Stimulated activated CD4-positive, alpha-beta T cell treated with anti-CD3 and anti-CD28 coated beads, Interleukin-12 subunit alpha, Interleukin-12 subunit beta, amount 100 ng/mL, for 24 hours (primary cell): ENCODE results near the gene GRID1.

ENCODE experiments used
- DNase-seq, 2 experiments: peaks; one replicate each; pipeline ENCODE4 v3.0.0-alpha.2; 2020; ENCODE audit warnings: low read depth in 2 of 2

The GRID1 gene

DNA sequence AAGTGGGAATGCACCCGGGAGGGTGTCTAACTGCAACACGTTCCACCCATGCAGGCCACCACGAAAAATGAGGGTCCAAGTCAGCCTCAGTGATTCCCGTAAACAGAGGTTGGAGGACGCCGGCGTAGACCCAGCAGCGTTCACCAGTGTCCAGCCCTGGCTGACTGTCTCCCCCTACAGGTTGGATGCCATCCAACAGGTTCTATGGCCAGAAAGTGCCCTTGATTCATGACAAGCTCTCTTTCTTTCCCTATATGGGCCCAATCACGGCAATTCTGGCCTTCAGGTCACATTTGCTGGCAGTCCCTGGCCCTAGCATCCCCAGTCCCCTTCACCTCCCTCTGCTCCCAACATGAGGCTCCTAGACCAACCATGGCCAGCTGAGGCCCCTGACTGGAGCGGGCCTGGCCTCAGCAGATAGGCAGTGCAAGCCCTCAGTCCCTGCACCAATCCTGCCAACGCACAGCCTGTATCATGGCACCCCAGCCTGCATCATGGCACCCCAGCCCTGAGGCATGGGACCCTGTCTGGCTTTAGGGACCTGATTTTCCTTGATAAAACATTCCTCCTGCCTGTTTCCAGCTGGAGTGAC is 227.4 kb downstream of the GRID1 start:
- peak in 1 of 2 experiments; percentile 27 for DNase-seq

DNA sequence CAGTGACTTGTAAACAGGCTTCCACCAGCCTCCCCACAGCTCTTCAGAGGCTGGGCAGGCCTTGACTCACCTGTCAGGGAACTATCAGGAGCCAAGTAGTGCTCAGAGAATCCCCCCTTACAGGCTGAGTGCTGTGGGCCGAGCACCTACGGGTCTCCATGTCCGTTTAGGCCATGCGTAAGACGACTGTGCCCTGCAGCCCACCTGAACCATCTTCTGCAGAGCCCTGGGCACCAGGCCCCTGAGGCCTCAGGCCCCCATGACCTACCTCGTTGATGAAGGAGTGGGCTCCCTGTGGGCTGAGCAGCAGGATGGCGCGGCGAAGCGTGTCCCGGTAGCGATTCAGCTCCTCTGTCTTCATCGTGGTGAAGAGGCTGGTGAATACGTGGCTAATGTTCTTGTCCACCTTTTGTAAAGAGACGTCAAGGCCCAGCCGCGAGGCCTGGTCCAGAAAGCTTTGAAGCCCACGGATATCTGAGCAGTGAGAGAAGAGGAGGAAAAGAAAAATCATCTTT is 228.0 kb downstream of the GRID1 start:
- DNase-seq: no peak

DNA sequence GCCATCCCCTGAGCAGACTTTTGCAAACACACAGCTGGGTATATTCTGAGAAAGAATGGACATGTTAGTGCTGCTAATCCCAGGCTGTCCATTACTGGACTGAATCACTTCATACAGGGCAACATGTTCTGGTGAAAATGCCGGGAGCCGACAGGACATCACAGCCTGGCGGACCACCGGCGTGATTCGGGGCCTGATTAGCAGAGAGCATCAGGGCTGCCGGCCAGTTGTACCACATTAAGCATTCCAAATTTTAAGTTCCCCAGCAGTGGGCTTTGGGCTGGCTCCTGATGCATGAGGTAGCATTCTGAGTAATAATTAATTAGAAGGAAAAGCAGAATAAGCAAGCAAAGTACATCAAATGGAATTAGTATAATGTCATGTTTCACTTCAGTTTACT is 229.0 kb downstream of the GRID1 start:
- no peak for DNase-seq

DNA sequence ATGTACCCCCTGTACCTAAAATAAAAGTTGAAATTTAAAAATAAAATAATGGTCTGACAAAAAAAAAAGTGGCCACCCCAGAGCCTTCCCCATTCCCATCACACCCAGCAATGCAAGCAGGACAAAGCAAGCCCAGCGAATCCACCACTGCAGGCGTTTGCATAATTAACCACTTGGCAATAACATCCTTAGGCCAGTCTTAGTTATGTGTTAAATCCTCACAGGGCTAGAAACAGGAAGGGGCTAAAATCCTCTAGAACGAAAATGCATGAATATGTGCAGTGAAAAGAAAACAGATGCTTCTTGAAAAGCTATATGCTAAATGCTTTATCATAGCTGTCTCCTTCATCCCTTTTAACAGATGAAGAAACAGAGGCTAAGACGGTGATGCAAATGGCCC is 229.7 kb downstream of the GRID1 start:
- no peak for DNase-seq

GRCh38 chr10:86135191-86135590 is 231.4 kb downstream of the GRID1 start:
- no peak for DNase-seq

DNA sequence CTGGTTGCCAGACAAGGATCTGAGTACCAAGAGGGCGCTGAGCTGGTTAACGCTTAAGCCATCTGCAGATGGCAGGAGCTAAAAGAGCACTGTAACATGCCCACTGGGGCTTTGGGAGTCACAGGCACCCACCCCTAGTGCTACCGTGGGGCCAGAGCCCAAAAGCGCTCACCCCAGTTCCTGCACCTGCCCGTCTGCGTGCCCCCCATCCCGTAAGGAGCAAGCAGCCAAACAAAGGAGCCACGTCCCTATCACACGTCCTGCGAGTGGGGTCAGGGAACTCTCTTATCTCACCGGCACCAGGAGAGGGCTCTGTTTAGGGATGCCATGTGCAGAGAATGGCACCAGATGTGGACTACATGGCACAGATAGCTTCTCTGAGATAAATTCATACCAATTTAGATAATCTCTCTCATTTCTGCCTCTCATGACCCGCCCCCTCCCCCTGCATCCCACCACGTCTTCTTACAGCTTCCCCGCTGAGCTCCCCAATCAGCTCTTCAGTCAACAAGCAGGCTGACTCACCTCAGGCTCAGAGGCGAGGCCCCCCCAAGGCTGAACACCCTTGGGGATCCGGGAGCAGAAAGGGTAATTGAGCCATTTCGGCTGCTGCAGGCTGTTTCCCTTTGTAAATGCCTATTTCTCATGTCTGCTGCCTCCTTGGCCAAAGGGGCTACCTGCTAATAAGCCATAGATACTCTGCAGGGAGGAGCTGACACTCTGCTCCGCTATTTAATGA is 235.7 kb downstream of the GRID1 start:
- no peak for DNase-seq

DNA sequence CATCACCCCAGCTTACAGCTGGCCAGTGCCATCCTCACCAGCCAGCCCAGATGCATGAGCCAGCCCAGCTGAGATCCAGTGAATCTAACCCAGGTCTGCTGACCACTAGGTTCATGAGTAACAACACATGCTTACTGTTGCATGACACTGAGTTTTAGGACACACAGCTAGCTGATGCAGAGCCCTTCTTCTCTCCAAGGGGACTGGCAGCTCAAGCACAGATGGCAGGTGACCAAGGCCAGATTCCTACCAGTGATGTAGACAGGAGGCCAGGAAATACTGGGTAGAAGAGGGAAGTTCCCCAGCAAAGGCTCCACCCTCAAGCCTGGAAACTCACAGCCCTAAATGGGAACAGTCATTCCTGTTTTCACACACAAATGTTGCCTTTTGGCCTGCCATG is 236.6 kb downstream of the GRID1 start:
- DNase-seq: no peak

- no peak for DNase-seq
These were observed 238.2 kb downstream of the GRID1 start for GRCh38 chr10:86128360-86128759.

DNA sequence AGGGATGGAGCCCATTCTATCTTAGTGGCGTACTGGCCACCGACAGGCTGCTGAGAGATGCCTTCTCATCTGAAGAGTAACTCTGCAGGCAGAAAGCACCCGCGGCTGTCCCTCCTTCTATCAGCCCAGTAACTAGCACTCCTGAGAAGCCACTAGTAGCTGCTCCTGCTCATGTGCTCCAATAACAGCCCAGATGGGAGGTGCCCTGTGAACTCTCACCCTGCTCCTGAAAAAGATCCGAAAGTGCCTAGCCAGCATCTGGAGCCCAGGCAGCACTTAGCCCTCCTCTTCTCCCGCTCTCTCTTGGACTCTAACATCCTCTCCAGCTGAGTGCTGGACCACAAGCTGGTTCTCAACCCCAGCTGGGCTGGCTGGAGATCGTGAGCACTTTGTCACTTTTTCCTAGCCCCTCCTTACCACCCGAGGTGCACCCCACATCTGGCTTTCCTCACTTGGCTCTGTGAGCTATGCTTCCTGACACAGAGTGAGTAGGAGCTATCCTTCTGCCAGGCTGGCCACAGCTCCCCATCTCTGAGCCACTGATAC is 239.2 kb downstream of the GRID1 start:
- no peak for DNase-seq

- no peak for DNase-seq
These were observed 241.9 kb downstream of the GRID1 start for GRCh38 chr10:86124734-86125133.

- DNase-seq: no peak
These were observed 242.9 kb downstream of the GRID1 start for GRCh38 chr10:86123715-86124114.

- no peak for DNase-seq
These were observed 243.3 kb downstream of the GRID1 start for GRCh38 chr10:86123304-86123703.

DNA sequence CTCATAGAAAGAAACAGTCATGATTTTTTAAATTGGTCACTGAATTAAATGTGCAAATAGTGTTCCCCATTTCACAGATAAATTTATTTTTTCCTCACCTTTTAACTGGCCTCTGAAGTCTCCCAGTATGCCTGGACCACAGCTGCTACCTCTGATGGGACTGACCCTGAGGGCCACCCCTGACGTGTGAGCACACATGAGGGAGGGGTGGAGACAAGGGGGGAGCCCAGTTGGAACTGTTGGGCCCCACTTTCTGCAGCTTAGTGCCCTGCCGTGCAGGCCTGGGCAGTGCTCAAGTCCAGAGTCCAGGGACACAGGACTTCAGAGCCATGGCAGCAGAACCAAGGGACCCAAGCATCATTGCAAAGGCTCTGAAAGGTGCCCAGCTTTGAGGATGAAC is 243.9 kb downstream of the GRID1 start:
- DNase-seq: no peak

DNA sequence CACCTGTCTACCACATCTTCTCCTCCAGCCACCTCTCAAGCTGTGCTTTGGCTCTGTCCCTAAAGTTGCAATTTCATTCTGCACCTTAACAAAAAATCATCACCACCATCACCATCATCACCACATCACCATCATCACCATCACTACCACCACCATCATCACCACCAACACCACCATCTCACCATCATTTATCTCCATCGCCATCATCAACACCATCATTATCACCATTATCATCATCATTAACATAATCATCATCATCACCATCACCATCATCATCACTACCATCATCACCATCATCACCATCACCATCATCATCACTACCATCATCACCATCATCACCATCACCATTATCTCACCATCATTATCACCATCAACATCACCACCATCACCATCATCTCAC is 245.4 kb downstream of the GRID1 start:
- DNase-seq: no peak

GRCh38 chr10:86117051-86117450 is 249.5 kb downstream of the GRID1 start:
- DNase-seq: no peak

- DNase-seq: no peak
These were observed 252.6 kb downstream of the GRID1 start for GRCh38 chr10:86113983-86114382.

DNA sequence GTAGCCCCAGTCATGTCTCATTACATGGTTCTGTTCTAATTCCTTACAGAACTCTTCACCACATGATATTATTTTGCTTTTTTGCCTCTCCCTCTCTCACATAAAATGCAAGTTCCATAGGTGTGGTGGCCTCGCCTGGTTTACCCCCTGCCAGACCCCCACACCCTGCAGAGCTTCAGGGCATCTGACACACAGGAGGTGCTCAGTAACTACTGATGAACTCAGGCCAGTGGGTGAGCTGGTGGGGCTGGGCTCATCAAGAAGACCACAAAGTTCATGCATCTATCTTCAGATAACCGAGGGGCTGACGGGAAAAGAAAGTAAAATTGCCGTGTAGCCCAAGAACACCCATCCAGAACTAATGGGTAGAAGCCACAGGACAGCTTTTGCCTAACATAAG is 253.1 kb downstream of the GRID1 start:
- DNase-seq: no peak

- no peak for DNase-seq
These were observed 253.6 kb downstream of the GRID1 start for GRCh38 chr10:86113044-86113443.

DNA sequence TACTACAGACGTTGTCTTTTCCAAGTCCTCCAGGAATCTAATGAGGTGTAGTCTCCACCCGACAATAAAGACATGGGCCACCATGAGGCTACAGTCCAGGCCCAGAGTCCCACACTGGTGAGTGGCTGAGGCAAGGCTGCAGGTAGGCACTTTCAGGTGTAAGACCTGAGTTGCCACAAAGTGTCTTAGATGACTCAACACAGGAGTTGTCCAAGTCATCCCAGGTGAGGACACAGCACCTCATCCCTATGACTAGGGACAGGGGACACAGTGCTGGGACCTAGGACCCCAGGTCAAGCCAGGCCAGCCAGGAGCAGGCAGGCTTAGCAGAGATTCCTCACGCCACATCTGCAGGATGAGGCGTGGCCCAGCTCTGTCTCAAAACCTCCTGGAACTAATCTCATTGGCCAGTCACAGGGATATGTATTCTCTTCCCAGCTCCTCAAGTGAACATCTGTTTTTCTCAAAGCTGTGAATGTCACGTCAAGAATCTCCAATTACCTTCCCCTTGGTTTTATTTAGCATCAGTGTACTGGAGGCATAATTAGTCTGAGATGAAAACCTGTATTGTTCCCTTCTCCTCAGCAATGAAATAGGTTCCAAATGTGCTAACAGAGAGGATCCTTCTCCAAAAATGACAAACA is 254.6 kb downstream of the GRID1 start:
- no peak for DNase-seq

- no peak for DNase-seq
These were observed 256.3 kb downstream of the GRID1 start for GRCh38 chr10:86110156-86110786.

DNA sequence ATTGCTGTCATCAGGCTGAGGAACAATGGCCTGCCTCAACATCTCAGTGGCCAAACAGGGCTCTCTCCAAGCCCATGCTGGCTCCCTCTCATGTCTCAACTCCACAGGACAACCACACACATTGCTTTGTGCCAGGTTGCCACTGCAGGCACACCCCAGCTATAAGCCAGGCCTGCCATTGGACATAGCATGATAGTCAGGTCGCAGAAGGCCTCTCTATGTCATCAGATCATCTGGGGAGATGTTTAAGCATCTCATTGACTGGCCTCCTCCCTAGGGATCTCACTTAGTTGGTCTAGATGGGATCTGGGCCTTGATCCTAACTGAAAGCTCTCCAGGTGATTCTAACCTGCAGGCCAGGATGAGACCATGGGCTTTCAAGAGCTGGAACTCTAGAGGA is 257.2 kb downstream of the GRID1 start:
- no peak for DNase-seq

GRCh38 chr10:86108696-86109095 is 257.9 kb downstream of the GRID1 start:
- no peak for DNase-seq
